Measurements from ENCODE around the gene DSCAML1. TPM values are rescaled to one million over a fixed set of nuclear protein-coding genes. Genes with fewer than 3 reads are reported as not detected.

The DSCAML1 gene
- not detected in 2 replicates for total RNA-seq (2014; rRNA removed; shearing (Covaris generic))

DNA sequence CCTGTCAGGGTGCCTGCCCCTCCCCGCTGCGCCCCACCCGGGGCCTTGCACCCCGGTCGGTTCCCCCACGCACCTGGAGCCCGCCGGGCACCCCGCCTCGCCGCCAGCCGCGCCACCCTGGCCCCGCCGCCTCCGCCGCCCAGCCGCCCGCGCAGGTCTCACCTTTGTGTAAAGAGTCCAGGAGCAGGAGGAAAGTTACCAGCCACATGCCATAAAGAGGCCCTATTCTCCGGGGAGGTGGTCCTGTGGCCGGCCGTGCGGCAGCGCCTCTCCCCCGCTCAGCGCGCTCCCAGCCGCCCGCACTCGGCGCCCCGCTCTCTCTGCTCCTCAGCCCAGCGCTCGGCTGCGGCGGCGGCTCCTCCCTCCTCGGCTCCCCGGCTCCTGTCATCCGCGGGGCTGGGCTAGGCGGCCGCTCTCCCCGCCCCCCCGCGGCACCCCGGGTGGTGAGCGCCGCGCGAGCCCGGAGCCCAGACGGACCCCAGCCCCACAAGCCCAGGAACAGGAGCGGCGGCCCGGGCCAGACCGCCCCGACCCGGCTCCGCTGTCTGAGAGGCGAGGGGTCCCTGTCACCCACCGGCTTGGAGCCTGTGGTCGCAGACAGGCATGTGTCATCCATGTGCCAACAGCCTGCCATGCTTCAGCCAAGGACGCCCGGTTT, at the start of gene DSCAML1:
Gene DSCAML1 (minus strand): TSS at position 345 of the 658 bp plus-strand sequence. CDS start 137 bp downstream, at position 208.
- DNase-seq (ENCODE audit: low read depth): peak; percentile 40

DNA sequence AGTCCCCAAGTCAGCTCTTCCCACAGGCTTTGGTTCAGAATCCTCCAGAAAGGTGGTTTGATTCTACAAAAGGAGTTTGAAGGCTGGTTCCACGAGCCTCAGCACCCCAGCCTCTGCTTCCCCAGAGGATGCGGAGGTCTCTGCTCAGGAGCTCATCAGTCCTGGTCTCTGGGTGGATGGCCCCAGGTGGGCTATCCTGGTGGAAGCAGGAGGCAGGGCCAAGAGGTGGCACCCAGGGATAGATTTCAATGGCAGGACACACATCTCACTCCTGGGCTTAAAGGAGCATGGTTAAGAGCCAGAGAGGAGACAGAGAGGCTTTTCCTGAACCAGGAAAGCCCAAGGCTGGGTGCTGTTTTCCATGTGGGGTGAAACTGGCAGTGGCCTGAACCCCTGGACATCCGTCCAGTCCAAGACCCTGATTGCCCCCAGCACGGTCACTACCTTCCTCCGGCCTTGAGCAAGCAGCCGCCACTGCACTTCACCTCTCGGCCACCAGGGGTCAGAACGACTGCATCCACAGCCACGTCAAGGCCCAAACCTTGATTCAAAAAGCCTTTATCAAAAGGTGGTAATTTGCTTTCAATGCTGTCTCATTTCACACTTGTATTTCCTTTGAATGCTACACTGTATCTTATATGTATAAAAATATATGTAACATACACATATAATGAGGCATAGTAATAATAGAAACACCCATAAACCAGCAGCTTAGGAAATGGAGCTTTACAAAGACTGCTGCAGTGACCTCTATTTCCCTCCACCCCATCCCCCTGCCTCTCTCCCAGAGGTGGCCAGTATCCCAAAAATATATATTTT, 46.9 kb upstream of the DSCAML1 start:
- peak; percentile 75 for DNase-seq (ENCODE audit: low read depth)

GRCh38 chr11:117842131-117842941, 45.3 kb upstream of the DSCAML1 start:
- no peak for DNase-seq (ENCODE audit: low read depth)

DNA sequence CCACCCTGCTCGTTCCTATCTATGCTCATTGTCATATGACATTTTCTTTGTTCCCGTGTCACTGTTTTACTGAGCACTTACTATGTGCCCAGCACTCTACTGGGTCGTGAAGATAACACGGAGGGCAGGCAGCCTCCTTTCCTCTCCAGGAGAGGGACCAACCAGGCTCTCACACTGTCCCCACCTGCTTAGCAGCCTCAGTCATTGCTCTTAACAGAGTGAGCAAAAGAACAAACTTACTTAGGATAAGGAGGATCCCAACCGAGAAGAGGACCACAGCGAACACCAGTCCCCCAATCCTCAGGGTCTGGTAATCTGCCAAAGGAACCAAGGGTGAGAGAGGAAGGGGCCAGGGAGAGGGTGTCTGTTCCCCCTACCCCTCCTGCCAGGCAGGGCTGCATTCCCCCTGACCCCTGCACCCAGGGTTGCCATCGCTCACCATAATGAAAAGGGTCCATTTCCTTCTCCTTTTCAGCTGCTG, 44.6 kb upstream of the DSCAML1 start:
- no peak for DNase-seq (ENCODE audit: low read depth)

- DNase-seq (ENCODE audit: low read depth): no peak
Measured at GRCh38 chr11:117840881-117841550, 44.0 kb upstream of the DSCAML1 start.

- no peak for DNase-seq (ENCODE audit: low read depth)
Measured at GRCh38 chr11:117839936-117840813, 43.2 kb upstream of the DSCAML1 start.

- no peak for DNase-seq (ENCODE audit: low read depth)
Measured at GRCh38 chr11:117839380-117839881, 42.4 kb upstream of the DSCAML1 start.

GRCh38 chr11:117838901-117839300, 41.9 kb upstream of the DSCAML1 start:
- DNase-seq (ENCODE audit: low read depth): no peak

GRCh38 chr11:117837791-117838190, 40.8 kb upstream of the DSCAML1 start:
- no peak for DNase-seq (ENCODE audit: low read depth)

- no peak for DNase-seq (ENCODE audit: low read depth)
Measured at GRCh38 chr11:117837070-117837776, 40.2 kb upstream of the DSCAML1 start.

DNA sequence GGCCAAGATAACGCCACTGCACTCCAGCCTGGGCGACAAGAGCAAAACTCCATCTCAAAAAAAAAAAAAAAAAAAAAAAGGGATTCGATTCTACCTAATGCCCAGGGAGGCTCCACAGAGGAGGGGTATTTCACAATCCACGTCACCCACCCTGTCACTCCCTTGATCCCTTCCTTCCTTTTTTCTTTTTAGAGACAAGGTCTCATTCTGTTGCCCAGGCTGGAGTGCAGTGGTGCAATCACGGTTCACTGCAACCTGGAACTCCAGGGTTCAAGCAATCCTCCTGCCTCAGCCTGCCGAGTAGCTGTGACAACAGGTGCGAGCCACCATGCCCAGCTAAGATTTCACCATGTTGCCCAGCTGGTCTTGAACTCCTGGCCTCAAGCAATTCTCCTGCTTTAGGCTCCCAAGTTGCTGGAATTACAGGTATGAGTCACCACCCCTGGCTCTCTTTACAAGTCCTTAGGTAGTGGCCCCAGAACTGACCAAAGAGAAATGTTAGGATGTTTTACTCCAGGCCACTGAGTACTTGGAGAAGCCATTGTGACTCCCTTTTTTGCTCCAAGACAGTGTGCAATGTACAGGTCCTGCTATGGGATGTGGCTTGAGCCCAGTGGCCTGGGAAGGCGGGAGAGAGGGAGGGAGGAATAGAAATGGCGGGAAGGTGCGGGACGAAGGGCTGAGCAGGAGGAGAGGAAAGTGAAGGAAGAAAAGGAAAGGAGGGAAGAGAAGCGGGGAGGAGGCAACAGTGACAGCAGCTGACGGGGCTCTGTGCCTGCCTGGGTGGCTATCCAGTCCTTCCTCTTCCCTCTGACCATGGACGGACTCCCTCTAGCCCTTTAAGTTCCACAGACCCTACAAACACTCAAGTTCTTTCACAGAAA, 39.3 kb upstream of the DSCAML1 start:
- DNase-seq (ENCODE audit: low read depth): no peak

- no peak for DNase-seq (ENCODE audit: low read depth)
Measured at GRCh38 chr11:117835576-117835975, 38.6 kb upstream of the DSCAML1 start.

- no peak for DNase-seq (ENCODE audit: low read depth)
Measured at GRCh38 chr11:117834838-117835443, 37.9 kb upstream of the DSCAML1 start.

- DNase-seq (ENCODE audit: low read depth): no peak
Measured at GRCh38 chr11:117834068-117834810, 37.2 kb upstream of the DSCAML1 start.

DNA sequence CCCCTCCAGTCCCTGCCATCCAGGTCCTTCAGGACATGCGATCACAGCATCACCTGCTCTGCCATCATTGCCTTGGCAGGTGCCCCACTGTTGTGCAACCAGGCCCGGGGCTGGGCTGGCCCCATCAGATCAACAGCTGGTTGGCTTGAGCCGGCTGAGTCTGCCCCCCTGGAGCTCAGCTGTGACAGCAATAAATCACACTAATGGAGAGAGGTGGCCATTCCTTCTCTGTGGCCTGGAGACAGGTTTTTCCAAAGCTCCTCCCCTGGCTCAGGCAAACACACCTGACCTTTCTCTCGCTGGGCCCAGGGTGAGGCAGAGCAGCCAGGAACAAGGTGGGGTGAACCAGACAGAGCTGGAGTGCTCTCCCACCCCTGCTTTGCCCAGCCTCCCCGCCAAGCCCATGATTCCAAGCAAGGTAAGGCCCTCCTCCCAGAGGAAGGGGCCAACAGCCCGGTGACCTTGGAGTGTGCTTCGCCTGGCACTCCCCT, 36.4 kb upstream of the DSCAML1 start:
- no peak for DNase-seq (ENCODE audit: low read depth)

DNA sequence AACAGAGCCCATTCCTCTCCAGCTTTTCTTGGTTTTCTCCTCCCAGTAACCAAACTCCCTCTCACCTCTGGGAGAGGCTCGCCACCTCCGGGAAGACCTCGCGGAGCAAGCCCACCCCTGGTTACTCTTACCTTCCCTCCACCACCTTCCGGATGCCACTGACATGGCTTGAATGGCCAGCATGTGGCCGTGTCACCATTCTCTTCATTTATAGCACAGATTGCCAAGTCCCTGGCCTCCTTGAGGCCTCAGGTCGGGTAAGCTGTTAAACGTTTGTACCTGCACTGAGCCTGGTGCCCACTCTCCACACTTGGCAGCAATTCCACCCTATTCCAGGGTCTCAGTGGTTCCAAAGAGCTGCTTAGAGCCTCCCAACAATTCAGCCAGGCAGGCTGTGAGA, 35.5 kb upstream of the DSCAML1 start:
- no peak for DNase-seq (ENCODE audit: low read depth)

- DNase-seq (ENCODE audit: low read depth): no peak
Measured at GRCh38 chr11:117831661-117832415, 34.8 kb upstream of the DSCAML1 start.
